ENCODE measurements around the gene SDK1. TPM values are rescaled to one million over a fixed set of nuclear protein-coding genes. Genes with fewer than 3 reads are reported as not detected.

Gene SDK1
- total and polyA plus RNA-seq, 2 experiments from 2014 or later, result 2.1 to 10.0 TPM

GRCh38 chr7:4024806-4025205 is 723.8 kb downstream of the SDK1 start:
- TF ChIP-seq ZNF462 (CRISPR knock-in tag; IDR thresholded peaks at IDR 0.05) (no peak), REST (IDR thresholded peaks at IDR 0.05; ENCODE audit: unreplicated experiment) (no peak), EZH2phosphoT487 (IDR thresholded peaks at IDR 0.05; ENCODE audit: unreplicated experiment) (no peak), JUNB (IDR thresholded peaks at IDR 0.05; ENCODE audit: unreplicated experiment) (no peak), ETS1 (IDR thresholded peaks at IDR 0.05) (no peak), STAT1 (IDR thresholded peaks at IDR 0.05; ENCODE audit: unreplicated experiment) (no peak), EZH2 (IDR thresholded peaks at IDR 0.05; ENCODE audit: low read depth, unreplicated experiment) (no peak), NANOG (IDR thresholded peaks at IDR 0.05; ENCODE audit: borderline replicate concordance) (no peak), ZNF331 (CRISPR knock-in tag; IDR thresholded peaks at IDR 0.05; ENCODE audit: low read depth) (no peak), ZNF114 (CRISPR knock-in tag; IDR thresholded peaks at IDR 0.05) (no peak)
- TF ChIP-seq, protein P1, sequence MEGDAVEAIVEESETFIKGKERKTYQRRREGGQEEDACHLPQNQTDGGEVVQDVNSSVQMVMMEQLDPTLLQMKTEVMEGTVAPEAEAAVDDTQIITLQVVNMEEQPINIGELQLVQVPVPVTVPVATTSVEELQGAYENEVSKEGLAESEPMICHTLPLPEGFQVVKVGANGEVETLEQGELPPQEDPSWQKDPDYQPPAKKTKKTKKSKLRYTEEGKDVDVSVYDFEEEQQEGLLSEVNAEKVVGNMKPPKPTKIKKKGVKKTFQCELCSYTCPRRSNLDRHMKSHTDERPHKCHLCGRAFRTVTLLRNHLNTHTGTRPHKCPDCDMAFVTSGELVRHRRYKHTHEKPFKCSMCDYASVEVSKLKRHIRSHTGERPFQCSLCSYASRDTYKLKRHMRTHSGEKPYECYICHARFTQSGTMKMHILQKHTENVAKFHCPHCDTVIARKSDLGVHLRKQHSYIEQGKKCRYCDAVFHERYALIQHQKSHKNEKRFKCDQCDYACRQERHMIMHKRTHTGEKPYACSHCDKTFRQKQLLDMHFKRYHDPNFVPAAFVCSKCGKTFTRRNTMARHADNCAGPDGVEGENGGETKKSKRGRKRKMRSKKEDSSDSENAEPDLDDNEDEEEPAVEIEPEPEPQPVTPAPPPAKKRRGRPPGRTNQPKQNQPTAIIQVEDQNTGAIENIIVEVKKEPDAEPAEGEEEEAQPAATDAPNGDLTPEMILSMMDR (conservative IDR thresholded peaks at IDR 0.05; ENCODE audit: low read depth in 2 of 2), result no peak
- no peak overlapping the region for H3K27ac ChIP-seq (ENCODE audit: low read depth)
- no peaks in the 10 kb centered on the region for H3K79me2 ChIP-seq (replicated peaks; ENCODE audit: insufficient read depth)
- no peak overlapping the region for H2AFZ ChIP-seq
- H4K20me1 ChIP-seq (replicated peaks; ENCODE audit: insufficient read depth), result no peaks in the 10 kb centered on the region
- H3K9me2 ChIP-seq (ENCODE audit: insufficient read depth), result peaks cover 3% of the 10 kb centered on the region; the same call in 1 of the 2 replicates
- H3K4me2 ChIP-seq, result no peak overlapping the region
- Mint-ChIP-seq H3K4me3 (no peak overlapping the region), H3K27ac (no peak overlapping the region), H3K4me1 (peaks cover 29% of the 10 kb centered on the region), H3K27me3 (ENCODE audit: insufficient read depth, low read depth, poor library complexity) (peaks cover 6% of the 10 kb centered on the region), H3K36me3 (ENCODE audit: low read depth) (peaks cover 16% of the 10 kb centered on the region; the same call in 2 of the 3 replicates), H3K9me3 (peaks cover 7% of the 10 kb centered on the region; the same call in 2 of the 3 replicates)
- DNase-seq (ENCODE audit: low spot score), result no peak
- no peaks in the 10 kb centered on the region for H3F3A ChIP-seq (replicated peaks; ENCODE audit: low read depth)
- H3K36me3 ChIP-seq (ENCODE audit: insufficient read depth), result no peaks in the 10 kb centered on the region
- no peak overlapping the region for H3K4me3 ChIP-seq
- H3K4me1 ChIP-seq (ENCODE audit: insufficient read depth), result no peaks in the 10 kb centered on the region; the same call in 1 of the 2 replicates
- no peaks in the 10 kb centered on the region for H3K27me3 ChIP-seq (ENCODE audit: insufficient read depth)
- no peak for ATAC-seq

All from GM23338 (cell line).